Bone marrow (tissue), 2 donors: ENCODE data around the gene RHAG.

Source experiments
- DNase-seq, 2 donors: peaks; one replicate each; lab custom pipeline; 2025; lab: John Stamatoyannopoulos, UW

The RHAG gene

GRCh38 chr6:49564552-49564951, 72.1 kb downstream of the RHAG start:
- DNase-seq = no peak

GRCh38 chr6:49563006-49563886, 73.4 kb downstream of the RHAG start:
- DNase-seq = no peak

DNA sequence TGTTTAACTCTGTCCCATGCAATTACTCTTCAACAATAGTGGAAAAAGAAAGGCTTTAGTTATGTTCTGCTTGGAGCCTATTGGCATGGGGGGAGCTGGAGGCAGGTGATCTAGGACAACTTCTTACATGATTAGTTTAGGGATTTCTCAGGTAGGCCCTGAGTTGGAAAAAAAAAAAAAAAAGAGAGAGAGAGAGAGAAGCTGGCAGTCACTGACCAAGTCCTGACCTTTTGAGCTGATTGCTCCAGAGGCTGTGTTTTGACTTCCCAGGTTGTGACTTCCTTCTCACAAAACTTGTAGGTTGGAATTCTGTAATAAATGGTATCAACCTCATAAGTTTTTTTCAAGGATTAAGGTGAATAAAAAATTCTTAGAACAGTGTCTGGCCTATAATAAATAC, 78.4 kb downstream of the RHAG start:
- DNase-seq = no peak

DNA sequence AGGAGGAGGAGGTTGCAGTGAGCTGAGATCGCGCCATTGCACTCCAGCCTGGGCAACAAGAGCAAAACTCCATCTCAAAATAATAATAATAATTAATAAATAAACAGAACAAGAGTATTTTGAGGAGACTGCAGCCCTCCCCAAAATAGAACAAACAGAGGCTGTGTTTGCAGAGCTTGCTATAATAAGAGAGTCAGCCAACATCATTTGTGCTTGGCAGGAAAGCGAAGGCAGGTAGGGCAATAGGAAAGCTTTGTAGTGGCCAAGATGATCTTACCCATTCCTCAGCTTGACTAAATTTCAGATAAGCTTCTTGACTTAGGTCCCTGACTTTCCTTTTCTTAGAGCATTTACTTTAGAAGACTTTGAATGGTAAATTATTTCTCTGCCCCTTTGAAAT, 79.5 kb downstream of the RHAG start:
- DNase-seq = no peak

DNA sequence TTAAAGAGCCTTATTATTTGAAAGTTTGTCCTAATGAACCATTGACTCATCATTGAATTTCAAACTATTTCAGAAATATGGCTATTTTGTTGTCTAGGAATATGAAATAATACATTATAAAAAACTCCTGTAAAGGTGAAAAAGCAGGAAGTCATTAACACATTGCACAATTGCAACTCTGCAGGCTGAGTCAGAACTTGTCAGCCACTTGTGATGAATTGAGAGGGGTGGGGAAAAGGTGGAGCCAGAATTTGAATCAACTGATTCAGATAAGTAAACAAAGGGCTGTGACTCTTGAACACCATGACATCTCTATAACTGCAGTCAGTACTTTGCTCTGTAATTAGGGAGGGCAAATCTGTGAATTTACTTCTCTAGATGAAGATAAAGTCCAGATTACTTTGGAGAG, 80.2 kb downstream of the RHAG start:
- DNase-seq = no peak

- DNase-seq = no peak
Measured at GRCh38 chr6:49555951-49556350, 80.7 kb downstream of the RHAG start.
